HG03108 (cell line): ENCODE measurements around the gene EXOG.

Experiments
- ATAC-seq: cut with Tn5 transposase; IDR thresholded peaks from one replicate; pipeline ENCODE4 v1.9.1; 2021; ENCODE audit warnings: moderate library complexity; ENCODE audit not compliant: unreplicated experiment

Gene EXOG

GRCh38 chr3:38543586-38543985 is 47.4 kb downstream of the EXOG start:
- ATAC-seq, result no peak

- ATAC-seq, result no peak
Observed at GRCh38 chr3:38544926-38545325, 48.8 kb downstream of the EXOG start.

- no peak for ATAC-seq
Observed at GRCh38 chr3:38545550-38545949, 49.4 kb downstream of the EXOG start.

- no peak for ATAC-seq
Observed at GRCh38 chr3:38545983-38546382, 49.8 kb downstream of the EXOG start.

GRCh38 chr3:38548154-38548931 is 52.2 kb downstream of the EXOG start:
- ATAC-seq, result no peak

DNA sequence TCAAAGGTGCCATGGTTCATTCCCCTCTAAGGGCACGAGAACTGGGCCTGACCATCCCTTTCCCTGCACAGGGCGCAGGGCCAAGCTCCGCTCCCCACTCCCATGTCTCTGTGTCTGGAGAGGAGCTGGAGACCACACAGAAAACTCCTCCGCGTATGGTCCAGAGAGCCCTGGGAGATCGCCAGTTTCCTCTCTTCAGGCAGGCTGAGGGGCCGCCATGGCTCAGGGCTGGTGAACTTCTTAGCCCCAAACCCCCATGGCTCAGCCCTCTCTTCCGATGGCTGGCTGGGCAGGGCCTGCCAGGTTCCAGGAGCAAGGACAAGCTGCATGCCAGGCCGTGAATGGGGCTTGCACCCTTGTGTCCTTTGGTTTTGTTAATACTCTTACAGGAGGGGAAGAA is 52.9 kb downstream of the EXOG start:
- no peak for ATAC-seq

DNA sequence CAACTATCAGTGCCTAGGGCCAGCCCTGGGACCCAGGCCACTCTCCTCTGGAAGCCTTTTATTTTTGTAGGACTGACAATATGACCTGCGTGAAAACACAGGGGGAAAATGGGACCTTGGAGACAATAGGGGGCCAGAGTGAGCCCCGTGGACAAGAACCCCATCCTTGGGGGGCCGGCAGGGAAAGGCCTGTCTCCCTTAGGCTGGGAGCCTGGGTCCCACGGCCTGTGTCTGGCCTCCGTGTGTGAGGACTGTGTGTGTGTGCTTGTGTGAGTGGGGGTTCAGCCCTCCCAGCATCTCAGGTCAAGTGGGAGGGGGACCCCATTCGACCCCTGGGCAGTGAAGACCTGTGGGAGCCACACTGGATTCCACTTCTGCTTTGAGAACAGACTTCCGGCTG is 53.3 kb downstream of the EXOG start:
- ATAC-seq, result no peak

- no peak for ATAC-seq
Observed at GRCh38 chr3:38549957-38550840, 54.1 kb downstream of the EXOG start.

DNA sequence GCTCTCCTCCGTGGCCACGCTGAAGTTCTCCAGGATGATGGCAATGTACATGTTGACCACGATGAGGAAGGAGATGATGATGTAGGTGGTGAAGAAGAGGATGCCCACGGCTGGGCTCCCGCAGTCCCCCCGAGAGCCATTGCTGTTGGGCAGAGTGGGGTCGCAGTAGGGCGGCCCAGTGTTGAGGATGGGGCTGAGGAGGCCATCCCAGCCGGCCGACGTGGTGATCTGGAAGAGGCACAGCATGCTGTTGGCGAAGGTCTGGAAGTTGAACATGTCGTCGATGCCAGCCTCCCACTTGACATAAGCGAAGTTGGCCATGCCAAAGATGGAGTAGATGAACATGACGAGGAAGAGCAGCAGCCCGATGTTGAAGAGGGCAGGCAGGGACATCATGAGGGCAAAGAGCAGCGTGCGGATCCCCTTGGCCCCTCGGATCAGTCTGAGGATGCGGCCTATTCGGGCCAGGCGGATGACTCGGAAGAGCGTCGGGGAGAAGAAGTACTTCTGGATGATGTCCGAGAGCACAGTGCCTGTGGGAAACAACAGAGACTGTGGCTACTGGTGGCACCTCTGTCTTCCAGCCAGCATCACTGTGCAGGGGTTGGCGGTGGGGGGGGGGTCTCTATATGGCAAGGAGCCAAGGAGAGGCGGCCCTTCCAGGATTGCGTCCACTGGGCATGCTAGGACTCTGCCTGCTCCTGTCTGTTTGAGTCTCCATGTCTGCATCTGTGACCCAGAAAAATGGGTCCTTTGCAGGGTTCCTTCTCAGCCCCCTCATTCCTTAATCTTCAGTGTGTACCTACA is 55.1 kb downstream of the EXOG start:
- ATAC-seq, result no peak

DNA sequence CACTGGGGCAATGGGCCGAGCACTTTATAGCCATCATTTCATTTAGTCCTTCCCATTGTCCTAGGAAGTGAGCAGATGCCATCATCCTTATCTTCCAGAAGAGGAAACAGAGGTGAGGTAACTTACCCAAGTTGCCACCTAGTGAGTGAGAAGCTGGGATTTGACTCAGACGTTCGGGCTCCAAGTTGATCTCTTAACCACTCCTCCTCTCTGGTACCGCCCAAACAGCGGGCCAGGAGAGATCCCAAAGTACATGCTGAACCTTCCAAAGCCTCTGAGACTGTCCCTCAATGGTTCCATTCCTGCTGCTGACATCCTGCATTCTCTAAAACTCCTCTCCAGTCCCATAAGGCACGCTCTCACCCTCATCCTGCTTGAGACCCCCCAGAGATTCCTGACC is 56.2 kb downstream of the EXOG start:
- no peak for ATAC-seq

GRCh38 chr3:38553071-38553470 is 56.9 kb downstream of the EXOG start:
- ATAC-seq, result no peak

- no peak for ATAC-seq
Observed at GRCh38 chr3:38554127-38554827, 58.1 kb downstream of the EXOG start.

DNA sequence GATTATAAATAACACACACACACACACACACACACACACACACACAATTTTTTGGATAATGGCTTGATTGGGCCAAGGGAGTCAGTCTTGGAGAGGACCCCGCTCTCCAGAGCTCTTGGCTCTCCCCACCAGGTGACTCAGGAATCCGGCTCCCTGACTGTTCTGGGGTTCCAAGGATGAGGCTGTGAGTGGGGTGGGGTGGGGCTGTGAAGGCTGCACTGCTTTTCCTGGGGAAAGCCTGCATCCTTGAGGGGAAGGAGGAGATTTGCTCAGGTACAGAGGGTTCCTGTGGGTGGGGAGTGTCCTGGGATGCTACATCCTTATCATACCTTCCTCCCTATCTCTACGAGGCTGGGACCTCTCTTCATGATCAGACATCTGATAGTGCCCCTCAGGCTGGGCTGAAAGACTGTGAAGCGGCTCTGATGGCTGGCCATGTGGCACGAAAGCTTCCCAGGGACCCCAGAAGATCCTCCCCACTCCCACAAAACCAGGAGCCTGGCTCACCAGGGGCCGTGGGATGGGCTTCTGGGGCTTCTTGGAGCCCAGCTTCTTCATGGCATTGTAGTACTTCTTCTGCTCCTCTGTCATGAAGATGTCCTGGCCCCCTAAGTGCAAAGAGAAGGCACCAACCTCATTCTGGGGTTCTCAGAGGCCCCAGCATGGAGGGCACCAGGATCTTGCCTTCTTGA is 59.2 kb downstream of the EXOG start:
- ATAC-seq, result no peak

- no peak for ATAC-seq
Observed at GRCh38 chr3:38555926-38556325, 59.8 kb downstream of the EXOG start.

GRCh38 chr3:38556640-38557358 is 60.7 kb downstream of the EXOG start:
- ATAC-seq, result no peak

DNA sequence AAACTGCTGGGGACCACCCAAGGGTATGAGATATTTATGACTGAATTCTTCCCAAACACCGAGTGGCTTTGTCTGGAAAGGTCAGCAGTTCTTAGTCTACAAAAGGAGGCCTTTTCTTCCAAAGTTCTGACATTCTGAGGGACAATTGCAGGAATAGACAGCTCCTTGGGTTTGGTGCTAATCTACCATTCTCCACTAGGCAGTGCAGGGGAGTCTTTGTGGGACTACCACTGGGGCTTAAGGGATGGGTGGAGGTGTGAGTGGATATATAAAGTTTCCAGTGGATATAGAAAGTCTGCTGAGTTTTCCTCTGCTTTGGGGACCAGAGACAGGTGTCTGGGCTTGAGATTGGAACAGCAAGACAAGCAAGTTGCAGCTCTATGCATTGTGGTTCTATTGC is 62.7 kb downstream of the EXOG start:
- no peak for ATAC-seq

- ATAC-seq, result no peak
Observed at GRCh38 chr3:38560284-38560683, 64.1 kb downstream of the EXOG start.

DNA sequence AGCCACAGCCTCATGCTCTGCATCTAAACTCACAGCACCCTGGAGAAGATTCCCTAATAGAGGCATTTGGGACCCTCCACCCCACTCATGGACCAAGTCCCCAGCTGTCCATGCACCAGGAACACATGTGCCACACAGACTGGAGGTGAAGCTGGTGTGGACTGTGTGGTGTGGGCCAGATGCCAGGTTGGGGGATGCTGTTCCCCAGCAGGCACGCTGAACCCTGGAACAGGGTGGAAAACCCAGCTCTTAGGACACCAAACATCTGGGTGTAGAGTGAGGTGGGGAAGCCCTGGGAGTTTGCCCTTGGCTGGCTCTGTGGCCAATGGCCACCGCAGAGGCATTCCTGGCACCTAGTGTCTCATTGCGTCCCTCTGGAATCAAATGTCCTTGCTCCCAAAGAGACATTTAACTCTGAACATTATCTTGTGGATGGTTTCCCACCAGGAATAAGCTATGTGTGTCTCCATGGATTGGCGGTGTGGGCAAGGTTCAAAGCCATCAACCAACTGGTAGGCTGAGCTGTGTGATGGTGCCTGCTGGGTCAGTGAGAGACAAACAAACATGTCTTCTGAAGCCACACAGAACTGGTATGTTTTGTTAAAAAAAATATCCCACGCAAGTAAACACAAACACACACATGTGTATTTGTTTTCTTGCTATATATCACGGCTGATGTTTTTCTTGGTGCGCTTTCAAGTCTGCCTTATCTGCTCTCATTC is 65.0 kb downstream of the EXOG start:
- no peak for ATAC-seq
